COR-L47 (cell line): ENCODE measurements around the gene NUMB.
"Not testable (repeated sequence)": the region's sequence is repeated elsewhere in the genome, so short reads cannot be mapped to it uniquely, and the experiment has no call there.

ENCODE experiments used
- DNase-seq: peaks from one replicate; lab custom pipeline; 2025; lab: John Stamatoyannopoulos, UW

NUMB gene

DNA sequence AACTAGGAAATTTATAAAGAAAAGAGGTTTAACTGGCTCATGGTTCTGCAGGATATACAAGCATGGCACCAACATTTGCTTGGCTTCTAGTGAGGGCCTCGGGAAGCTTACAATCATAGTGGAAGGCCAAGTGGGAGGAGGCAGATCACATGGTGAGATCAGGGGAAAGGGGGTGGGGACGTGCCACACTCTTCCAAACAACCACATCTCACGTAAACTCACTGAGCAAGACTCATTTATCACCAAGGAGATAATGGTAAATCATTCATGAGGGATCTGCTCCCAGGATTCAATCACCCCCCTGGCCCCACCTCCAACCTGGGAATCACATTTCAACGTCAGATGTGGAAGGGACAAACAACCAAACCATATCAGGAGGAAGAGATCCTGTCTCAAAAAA is 35.8 kb downstream of the NUMB start:
- DNase-seq = no peak

DNA sequence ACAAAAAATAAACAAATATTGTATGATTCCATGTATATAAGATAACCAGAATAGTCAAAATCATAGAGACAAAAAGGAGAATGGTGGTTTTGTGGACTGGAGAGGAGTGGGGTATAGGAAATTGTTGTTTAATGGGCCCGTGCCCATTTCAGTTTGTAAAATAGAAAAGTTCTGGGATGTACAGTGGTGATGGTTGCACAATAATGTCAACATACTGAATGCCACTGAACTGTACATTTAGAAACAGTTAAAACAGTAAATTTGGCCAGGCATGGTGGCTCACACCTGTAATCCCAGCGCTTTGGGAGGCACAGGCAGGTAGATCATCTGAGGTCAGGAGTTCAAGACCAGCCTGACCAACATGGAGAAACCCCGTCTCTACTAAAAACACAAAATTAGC is 40.1 kb downstream of the NUMB start:
- DNase-seq = no peak

DNA sequence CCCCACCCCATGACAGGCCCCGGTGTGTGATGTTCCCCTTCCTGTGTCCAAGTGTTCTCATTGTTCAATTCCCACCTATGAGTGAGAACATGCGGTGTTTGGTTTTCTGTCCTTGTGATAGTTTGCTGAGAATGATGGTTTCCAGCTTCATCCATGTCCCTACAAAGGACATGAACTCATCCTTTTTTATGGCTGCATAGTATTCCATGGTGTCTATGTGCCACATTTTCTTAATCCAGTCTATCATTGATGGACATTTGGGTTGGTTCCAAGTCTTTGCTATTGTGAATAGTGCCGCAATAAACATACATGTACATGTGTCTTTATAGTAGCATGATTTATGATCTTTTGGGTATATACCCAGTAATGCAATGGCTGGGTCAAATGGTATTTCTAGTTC is 52.1 kb downstream of the NUMB start:
- DNase-seq = not testable (repeated sequence)

GRCh38 chr14:73403181-73403752 is 55.1 kb downstream of the NUMB start:
- DNase-seq = no peak

- no peak for DNase-seq
These were observed 55.8 kb downstream of the NUMB start for GRCh38 chr14:73402579-73402978.

GRCh38 chr14:73397810-73398209 is 60.5 kb downstream of the NUMB start:
- no peak for DNase-seq

DNA sequence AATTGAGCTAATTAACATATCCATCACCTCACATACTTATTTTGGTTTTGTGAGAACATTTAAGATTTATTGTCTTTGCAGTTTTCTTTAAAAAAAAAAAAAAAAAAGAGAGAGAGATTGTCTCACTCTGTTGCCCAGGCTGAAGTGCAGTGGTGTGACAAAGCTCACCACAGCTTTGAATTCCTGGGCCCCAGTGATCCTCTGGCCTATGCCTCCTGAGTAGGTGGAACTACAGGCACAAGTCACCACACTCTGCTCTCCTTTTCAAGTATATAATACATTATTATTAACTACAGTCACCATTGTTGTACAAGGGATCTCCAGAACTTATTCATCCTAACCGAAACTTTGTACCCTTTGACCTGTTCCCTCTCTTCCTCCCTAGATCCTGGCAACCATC is 64.0 kb downstream of the NUMB start:
- no peak for DNase-seq

DNA sequence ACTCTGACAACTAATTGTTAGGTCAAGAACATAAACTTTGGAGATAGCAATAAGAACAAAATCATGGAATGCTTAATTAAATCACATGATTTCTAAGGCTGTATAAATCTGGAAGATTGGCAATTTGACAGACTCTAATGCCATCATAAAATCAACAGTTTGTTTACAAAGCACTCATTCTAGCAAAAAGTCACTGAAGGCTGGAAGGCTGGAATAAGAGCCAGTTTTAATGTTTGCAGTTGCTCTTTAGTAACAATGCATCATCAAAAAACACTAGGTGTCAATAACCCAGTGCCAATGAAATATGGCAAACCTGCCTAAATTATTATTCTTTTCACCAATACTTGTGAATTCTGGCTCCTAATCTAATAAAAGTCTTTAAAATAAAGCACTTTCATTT is 65.0 kb downstream of the NUMB start:
- no peak for DNase-seq

DNA sequence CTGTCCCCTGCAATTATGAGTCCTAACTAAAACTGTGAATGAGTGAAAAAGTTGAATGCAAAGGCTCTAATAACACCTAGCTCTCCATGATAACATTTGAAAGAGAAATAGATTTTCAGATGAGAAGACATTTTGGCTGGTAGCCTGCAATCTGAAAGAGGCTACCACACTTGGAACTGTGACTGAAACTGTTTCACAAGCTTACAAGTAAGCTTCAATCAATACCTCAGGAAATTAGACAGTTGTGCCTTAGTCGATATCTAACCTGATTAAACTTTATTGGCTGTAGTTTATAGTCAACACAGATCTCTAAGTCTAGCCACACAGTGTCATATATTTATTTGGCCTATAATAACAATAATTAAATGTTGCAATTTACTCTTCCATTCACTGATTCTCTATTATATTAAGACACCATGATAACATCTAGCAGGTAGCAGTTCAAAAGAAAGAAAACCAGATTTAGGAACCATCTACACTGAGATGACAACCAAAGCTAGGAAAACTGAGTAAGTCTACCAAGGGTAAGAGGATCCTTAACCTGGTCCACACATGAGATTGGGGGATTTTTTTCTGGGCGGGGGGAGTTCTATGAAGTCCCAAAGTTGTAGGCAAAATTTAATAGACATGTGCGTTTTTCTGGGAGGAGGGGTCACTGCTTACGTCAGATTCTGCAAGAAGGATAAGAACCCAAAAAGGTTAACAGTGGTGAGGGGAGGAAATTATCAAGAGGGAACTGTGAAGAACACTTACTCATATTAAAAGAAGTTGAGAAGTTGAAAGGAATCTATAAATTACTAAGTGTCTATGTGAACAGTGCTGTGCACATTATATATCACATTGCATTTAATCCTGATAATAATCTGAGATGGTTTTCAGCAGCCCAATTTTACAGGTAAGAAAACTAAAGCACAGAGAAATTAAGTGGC is 65.8 kb downstream of the NUMB start:
- DNase-seq = no peak

DNA sequence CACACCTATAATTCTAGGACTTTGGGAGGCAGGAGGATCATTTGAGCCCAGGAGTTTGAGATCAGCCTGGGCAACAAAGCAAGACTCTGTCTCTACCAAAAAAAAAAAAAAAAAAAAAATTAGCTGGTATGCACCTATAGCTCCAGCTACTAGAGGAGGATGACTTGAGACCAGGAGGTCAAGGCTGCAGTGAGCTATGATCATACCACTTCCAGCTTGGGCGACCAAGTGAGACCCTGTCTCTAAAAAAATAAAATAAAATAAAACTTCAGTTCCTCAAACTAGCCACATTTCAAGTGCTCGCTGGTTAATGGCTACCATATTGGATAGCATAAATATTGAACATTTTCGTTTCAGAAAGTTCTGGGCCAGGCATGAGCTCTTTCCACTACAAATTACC is 70.5 kb downstream of the NUMB start:
- not testable (repeated sequence) for DNase-seq

DNA sequence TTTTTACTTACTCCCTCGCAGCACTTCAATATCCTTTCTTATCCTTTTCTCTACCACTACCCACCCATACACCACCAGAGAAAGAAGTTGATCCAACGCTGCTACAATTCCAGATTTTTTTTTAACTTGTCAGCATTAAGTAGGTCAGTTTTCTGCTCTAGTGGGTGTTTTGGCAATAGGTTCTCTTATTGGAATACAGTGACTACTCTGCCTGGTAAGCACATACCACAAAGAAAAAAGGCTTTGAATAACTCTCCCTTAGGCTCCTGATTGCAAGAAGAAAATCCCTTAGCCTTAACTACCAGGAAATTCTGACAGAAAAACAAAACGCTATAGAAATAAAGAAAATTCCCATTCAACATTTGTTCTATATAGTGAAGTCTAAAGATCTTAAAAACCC is 72.0 kb downstream of the NUMB start:
- DNase-seq = no peak

DNA sequence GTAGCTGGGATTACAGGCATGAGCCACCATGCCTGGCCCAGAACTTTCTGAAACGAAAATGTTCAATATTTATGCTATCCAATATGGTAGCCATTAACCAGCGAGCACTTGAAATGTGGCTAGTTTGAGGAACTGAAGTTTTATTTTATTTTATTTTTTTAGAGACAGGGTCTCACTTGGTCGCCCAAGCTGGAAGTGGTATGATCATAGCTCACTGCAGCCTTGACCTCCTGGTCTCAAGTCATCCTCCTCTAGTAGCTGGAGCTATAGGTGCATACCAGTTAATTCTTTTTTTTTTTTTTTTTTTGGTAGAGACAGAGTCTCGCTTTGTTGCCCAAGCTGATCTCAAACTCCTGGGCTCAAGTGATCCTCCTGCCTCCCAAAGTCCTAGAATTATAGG is 73.3 kb downstream of the NUMB start:
- not testable (repeated sequence) for DNase-seq

DNA sequence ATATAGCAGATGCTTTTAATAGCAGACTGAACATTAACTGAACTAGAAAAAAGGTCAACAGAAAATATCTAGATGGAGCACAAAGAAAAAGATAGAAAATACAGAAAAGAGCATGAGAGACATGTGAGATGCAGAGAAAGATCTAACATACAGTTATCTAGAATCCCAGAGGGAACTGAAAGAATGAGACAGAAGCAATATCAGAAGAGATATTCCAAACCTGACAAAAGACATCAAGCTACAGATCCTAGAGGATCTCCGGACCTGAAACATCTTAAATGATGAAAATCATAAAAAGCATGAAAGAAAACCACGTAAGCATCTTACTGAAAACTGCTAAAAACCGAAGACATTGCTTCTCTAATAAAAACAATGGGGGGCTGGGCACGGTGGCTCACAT is 75.0 kb downstream of the NUMB start:
- no peak for DNase-seq

DNA sequence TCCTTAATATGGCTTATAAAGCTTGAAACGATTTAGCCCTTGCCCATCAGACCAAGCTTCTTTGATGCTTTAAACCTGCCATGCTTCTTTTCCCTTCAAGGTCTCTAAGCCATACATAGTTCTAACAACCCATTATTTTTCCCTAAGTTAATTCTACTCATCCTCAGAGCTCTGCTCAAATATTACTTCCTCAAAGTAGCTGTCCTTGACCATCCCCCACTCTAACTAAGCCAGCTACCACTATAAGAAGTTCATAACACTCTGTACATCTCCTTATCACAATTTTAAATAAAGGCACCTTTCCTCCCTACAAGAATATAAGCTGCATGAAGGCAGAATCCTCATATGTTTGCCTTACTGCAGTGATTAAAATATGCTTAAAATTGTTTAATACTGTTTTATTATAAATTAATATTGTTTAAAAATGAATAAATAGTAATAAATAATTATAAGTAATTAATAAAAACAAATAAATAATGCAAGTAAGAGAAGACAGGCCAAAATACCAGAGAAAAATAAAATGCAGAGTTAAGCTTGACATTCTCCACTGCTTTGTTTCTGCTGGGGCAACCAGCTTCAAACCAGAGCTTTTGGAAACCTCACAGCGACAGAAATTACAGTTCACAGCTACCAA is 76.8 kb downstream of the NUMB start:
- DNase-seq = no peak

- no peak for DNase-seq
These were observed 81.8 kb downstream of the NUMB start for GRCh38 chr14:73376585-73376984.

DNA sequence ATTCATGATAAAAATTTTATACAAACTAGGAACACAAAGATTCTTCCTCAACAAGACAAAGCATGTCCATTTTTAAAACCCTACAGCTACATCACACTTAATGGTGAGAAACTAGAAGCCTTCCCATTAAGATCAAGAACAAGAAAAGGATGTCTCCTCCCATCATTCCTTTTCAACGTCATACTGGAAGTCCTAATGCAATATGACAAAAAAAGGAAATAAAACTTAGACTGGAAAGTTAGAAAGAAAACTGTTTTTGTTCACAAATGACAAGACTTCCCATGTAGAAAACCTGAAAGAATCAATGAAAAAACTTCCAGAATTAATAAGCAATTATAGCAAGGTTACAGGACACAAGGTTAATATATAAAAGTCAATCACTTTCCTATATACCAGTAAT is 82.5 kb downstream of the NUMB start:
- DNase-seq = no peak

- DNase-seq = no peak
These were observed 84.1 kb downstream of the NUMB start for GRCh38 chr14:73374218-73374617.

GRCh38 chr14:73372529-73372928 is 85.8 kb downstream of the NUMB start:
- DNase-seq = no peak

DNA sequence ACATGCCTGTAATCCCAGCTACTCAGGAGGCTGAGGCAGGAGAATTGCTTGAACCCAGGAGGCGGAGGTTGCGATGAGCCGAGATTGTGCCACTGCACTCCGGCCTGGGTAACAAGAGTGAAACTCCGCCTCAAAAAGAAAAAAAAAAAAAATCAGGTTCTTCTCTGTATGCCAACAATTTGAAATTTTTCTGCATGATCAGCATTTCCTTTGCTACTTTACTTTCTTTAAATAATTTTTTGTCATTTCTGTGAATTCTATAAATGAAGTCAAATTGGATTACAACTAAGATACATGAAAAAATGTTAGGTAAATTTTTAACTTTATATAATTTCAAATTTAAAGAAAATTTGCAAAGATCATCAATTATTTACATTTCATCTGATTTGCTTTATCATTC is 87.8 kb downstream of the NUMB start:
- no peak for DNase-seq

DNA sequence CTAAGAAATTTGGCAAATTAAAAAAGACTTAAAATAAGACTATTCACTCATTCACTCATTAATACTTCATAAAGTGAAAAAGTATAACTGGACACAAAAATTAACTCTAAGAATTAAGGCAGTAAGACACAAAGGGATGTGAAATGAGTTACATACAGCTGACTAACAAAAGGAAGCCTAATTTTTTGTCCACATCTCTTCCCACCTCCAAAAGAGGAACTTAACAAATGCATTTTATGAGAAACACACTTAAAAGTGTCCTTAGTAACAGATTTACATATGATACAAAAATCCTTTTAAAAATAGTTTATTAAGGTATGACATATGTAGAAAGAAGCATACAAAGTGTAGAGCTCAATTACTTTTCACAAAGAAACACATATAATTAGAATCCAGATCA is 88.9 kb downstream of the NUMB start:
- DNase-seq = no peak

GRCh38 chr14:73368616-73369015 is 89.7 kb downstream of the NUMB start:
- no peak for DNase-seq

DNA sequence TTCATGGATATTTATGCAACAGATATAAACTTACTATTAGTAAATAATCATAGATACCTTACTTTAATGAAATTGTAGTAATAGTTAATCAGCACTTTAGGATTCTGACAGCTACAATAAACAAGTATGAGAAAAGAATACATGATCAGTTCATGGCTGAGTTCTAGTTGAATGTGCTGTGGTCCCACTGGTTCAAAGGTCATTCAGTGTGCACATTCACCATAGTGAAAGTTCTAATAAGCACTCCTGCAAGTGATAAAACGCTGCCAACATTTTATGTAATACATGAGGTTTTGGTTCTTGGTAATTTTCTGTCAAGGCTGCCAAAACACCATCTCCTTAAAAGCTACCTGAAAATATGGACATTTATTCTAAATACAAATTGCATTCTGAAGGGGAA is 92.6 kb downstream of the NUMB start:
- no peak for DNase-seq

DNA sequence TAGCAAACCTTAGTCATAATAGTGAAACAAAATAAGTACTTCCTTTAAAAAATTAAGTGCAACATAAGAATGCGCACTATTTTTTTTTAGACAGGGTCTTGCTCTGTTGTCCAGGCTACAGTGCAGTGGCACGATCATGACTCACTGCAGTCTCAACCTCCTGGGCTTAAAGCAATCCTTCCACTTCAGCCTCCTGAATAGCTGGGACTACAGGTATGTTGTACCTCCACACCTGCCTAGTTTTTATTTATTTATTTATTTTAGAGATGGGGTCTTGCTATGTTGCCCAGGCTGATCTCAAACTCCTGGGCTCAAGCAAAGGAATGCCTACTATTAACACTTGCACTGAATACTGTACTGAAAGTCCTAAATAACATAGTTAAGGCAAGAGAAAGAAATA is 93.8 kb downstream of the NUMB start:
- no peak for DNase-seq
